DMS79 treated with DMSO at 0.1 percent for 48 hours (cell line): ENCODE measurements around the gene PRKD2.
"Not testable (repeated sequence)": the region's sequence is repeated elsewhere in the genome, so short reads cannot be mapped to it uniquely, and the experiment has no call there.

Experiments used
- DNase-seq: peaks from one replicate; lab custom pipeline; 2025; lab: John Stamatoyannopoulos, UW

The PRKD2 gene

GRCh38 chr19:46631481-46631880 is 85.4 kb downstream of the PRKD2 start:
- no peak for DNase-seq

DNA sequence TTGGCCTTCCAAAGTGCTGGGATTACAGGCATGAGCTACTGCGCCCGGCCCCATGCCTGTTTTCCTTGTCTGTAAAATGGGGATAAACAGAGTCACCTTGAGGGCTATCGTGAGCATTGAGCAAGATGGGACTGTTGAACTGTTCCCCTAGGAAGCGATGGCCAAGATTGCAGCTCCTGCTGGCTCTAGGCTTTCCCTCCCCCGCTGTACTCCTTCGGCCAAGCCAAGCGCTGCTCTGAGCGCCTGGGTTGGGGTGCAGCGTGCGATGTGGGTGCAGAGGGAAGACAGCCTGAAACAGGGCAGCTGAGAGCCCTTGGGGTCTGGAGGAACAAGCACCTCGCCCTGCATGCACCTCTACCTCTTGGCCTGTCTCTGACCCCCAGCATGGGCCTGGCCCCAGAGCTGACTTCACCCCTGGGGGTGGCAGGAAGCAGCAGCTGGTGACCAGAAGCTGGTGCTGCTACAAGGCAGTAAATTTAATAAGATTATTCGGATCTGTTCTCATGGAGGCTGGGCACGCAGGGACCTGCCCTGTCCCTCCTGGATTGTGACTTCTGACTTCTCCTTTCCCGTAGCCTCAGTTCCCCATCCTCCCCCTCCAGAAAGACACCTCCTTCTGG is 86.2 kb downstream of the PRKD2 start:
- no peak for DNase-seq

GRCh38 chr19:46629546-46630025 is 87.3 kb downstream of the PRKD2 start:
- DNase-seq, result no peak

DNA sequence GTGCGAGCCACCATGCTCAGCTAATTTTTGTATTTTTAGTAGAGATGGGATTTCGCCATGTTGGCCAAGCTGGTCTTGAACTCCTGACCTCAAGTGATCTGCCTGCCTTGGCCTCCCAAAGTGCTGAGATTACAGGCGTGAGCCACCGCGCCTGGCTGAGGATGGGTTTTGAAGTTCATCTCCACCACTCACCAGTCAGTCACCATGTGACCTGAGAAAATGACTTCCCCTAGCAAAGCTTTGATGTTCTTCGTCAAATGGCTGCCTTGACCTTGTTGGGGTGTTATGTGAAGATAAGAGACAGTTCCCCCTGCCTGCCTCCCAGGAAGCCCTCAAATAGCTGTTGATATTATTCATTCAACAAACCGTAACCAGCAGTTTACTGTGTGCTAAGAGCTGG is 87.9 kb downstream of the PRKD2 start:
- not testable (repeated sequence) for DNase-seq

DNA sequence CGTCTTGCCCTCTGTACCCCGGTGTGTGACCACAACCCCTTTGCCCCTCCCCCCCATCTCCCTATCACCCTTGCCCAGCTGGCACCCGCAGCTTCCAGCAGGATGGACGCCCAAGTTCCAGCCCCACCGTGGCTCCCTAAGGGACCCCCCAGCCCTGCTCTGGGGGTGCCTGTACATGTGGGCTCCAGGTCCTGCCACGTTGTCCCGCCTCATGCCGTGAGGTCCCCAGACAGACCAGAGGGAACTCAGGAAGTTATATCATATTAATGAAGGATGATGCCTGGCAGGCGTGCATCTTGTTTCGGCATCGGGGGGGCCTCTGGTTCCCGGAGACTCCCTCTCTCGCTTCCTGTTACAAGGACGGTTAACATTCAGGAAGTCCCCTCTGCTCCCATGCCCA is 90.5 kb downstream of the PRKD2 start:
- DNase-seq, result no peak

DNA sequence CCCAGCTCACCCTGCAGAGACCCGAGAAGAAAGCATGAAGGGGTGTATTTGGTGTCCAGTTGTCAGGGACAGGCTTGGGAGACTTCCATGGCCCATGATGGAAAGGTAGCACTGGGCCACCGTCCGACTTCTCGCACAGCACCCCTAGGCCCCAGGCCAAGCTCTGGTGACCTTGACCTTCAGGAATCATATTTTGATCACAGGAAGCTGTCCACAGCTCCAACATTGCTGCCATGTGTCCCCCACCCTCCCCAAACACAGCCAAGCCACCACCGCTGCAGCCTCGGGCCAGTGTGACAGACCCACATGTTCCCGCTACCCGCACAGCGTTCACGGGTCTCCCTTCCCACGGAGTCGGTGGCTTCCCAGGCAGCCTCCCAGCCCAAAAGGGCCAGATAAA is 91.2 kb downstream of the PRKD2 start:
- no peak for DNase-seq

- no peak for DNase-seq
Observed at GRCh38 chr19:46624958-46625661, 91.8 kb downstream of the PRKD2 start, which contains the start of gene PTGIR. Gene PTGIR (minus strand): TSS chr19:46625089. CDS start chr19:46624225, 864 bp downstream.
